Measurements from ENCODE around the gene LSAMP. TPM values are rescaled to one million over a fixed set of nuclear protein-coding genes. Genes with fewer than 3 reads are reported as not detected.

The LSAMP gene
- total and polyA plus RNA-seq, 8 donors = 17.3 to 28.0 (median 26.0) TPM

DNA sequence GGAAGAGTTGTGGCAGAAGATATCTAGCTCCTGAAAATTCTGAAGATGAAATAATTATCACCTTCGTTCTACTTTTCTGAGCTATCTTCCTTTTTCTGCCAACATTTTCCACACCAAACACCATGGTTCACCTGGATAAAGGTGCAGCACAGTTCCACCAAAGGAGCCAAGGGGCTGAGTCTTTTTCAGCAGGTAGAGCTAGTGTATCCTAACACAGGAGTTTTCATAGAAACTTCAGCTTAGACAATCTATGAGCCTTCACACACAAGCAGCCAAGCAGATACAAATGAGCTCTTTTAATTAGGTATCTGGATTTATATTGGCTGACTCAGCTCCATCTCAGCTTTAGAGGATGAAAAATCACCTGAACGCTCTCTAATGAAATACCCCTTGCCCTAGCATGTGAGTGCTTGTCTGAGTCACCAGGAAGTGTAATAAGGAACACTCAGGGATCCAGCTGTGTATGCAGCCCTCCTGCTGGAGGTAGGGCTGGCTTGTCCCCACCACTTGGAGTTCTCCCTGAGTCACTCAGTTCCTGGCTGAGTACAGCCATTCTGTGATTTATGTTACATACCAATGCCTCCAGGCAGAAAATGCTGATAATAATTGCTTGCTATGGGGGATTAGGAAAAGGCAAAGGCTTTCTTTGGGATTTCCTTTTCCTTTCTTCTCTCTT lies 385.7 kb downstream of the LSAMP start:
- ATAC-seq (peak; percentile 80), DNase-seq (no peak)
- Histone ChIP-seq H3K4me1 (no peaks in the 10 kb centered on the region), H3K27me3 (no peaks in the 10 kb centered on the region), H3K9me3 (no peaks in the 10 kb centered on the region), H3K36me3 (no peaks in the 10 kb centered on the region), H3K27ac (no peak overlapping the region), H3K4me3 (no peak overlapping the region)
- TF ChIP-seq, protein P1, sequence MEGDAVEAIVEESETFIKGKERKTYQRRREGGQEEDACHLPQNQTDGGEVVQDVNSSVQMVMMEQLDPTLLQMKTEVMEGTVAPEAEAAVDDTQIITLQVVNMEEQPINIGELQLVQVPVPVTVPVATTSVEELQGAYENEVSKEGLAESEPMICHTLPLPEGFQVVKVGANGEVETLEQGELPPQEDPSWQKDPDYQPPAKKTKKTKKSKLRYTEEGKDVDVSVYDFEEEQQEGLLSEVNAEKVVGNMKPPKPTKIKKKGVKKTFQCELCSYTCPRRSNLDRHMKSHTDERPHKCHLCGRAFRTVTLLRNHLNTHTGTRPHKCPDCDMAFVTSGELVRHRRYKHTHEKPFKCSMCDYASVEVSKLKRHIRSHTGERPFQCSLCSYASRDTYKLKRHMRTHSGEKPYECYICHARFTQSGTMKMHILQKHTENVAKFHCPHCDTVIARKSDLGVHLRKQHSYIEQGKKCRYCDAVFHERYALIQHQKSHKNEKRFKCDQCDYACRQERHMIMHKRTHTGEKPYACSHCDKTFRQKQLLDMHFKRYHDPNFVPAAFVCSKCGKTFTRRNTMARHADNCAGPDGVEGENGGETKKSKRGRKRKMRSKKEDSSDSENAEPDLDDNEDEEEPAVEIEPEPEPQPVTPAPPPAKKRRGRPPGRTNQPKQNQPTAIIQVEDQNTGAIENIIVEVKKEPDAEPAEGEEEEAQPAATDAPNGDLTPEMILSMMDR (IDR thresholded peaks at IDR 0.05) = no peak
- intact Hi-C loops (cut with DNase I) = no loop called here

DNA sequence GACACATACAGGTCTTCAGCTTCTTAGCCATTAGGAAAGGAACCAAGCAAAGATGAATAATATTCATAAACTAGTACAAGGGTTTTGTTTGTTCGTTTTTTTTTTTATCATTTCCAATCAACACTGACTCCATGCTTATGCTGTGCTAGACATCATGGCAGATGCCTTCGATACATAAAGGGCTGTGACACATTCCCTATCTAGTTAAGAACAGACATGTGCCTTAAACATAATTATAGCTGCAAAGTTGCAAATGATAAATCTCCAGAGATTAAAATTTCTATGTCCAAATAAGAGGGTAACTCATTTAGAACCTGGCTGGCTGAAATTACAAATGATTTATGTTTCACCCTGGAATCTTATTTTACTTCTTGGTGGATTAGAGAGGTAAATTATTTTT lies 386.4 kb downstream of the LSAMP start:
- Histone ChIP-seq H3K27me3 (no peaks in the 10 kb centered on the region), H3K36me3 (no peaks in the 10 kb centered on the region), H3K9me3 (no peaks in the 10 kb centered on the region), H3K27ac (no peak overlapping the region), H3K4me3 (no peak overlapping the region), H3K4me1 (no peaks in the 10 kb centered on the region)
- DNase-seq (no peak), ATAC-seq (no peak)
- intact Hi-C loops (cut with DNase I) = no loop called here
- TF ChIP-seq, protein P1 (IDR thresholded peaks at IDR 0.05) = no peak

DNA sequence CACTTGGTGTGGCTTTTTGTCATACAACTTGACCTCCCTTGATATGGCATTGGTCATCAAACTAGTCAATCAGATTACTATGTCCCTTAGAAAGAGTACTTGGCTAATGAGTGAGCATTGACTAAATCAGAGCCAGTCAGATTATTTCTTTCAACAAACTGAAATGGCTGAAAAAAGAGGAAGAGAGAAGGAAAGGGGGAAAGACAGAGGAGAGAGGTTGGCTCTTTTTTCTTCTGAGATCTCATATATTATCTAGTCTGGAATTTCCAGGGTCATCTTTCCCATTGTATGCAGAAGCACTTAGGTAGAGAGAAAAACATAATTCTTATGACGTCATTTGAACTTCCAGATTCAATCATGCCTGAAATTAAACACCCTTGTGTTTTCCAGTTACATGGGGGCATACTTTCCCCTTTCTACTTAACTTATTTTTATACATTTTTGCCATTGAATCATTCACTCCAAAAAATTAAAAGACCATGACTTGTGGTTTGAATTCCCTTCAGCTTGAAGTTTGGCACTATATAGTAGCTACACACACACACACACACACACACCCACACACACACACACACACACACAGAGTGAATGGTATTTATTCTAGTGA lies 387.8 kb downstream of the LSAMP start:
- no peak for ATAC-seq
- no peak for DNase-seq
- H3K36me3 ChIP-seq = no peaks in the 10 kb centered on the region
- H3K27me3 ChIP-seq = no peaks in the 10 kb centered on the region
- TF ChIP-seq, protein P1 (IDR thresholded peaks at IDR 0.05) = no peak
- H3K9me3 ChIP-seq = no peaks in the 10 kb centered on the region
- H3K4me3 ChIP-seq = no peak overlapping the region
- H3K27ac ChIP-seq = no peak overlapping the region
- intact Hi-C loops (cut with DNase I) = no loop called here
- no peaks in the 10 kb centered on the region for H3K4me1 ChIP-seq

DNA sequence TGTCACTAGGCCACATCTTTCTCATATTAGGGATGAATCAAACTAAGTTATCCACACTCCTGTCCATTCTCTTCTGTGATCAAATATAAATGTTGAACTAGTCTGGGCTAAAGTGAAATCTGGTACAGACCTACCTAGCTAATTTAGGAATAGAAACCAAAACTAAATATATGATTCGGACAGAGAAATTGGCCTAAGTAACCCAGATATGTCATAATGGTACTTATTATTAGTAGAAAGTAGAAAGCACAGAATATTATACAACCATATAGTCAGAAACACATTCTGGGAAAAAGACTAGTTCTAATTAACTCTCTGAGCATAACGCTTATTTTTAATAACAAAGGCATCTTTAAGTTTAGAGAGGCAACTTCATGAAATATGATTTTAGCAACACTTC lies 389.0 kb downstream of the LSAMP start:
- H3K4me1 ChIP-seq = no peaks in the 10 kb centered on the region
- H3K36me3 ChIP-seq = no peaks in the 10 kb centered on the region
- H3K27ac ChIP-seq = no peak overlapping the region
- DNase-seq (no peak), ATAC-seq (no peak)
- TF ChIP-seq, protein P1 (IDR thresholded peaks at IDR 0.05) = no peak
- H3K27me3 ChIP-seq = no peaks in the 10 kb centered on the region
- no peaks in the 10 kb centered on the region for H3K9me3 ChIP-seq
- intact Hi-C loops (cut with DNase I) = no loop called here
- H3K4me3 ChIP-seq = no peak overlapping the region

DNA sequence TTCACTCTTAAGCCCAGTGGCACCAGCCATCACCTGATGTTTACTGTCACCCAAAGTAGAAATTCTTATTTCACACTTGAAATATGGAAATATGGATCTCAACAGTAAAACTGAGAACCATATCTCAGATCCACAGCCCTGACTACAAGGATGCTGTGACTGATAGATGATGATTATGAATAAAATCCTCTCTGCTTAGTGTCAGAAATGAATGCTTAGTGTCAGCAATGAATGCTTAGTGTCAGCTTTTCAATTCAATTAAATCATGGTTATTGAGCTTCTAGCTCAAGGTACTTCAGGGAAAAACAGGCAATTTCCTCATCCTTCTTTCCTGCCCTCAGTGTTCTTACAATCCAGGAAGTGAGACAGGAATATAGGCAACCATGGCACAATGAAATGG lies 392.3 kb downstream of the LSAMP start:
- H3K27me3 ChIP-seq = no peaks in the 10 kb centered on the region
- TF ChIP-seq, protein P1 (IDR thresholded peaks at IDR 0.05) = no peak
- H3K4me3 ChIP-seq = no peak overlapping the region
- intact Hi-C loops (cut with DNase I) = no loop called here
- no peak for DNase-seq
- no peaks in the 10 kb centered on the region for H3K36me3 ChIP-seq
- H3K4me1 ChIP-seq = no peaks in the 10 kb centered on the region
- no peak for ATAC-seq
- no peaks in the 10 kb centered on the region for H3K9me3 ChIP-seq
- H3K27ac ChIP-seq = no peak overlapping the region

Measured in left lung (tissue), 10 donors.